NOMO-1 treated with DMSO at 0.1 percent for 48 hours (cell line): ENCODE data around the gene TOP2B.

Experiments
- DNase-seq: peaks from one replicate; lab custom pipeline; 2025; ENCODE audit not compliant: unreplicated experiment; lab: John Stamatoyannopoulos, UW

The TOP2B gene, protein sequence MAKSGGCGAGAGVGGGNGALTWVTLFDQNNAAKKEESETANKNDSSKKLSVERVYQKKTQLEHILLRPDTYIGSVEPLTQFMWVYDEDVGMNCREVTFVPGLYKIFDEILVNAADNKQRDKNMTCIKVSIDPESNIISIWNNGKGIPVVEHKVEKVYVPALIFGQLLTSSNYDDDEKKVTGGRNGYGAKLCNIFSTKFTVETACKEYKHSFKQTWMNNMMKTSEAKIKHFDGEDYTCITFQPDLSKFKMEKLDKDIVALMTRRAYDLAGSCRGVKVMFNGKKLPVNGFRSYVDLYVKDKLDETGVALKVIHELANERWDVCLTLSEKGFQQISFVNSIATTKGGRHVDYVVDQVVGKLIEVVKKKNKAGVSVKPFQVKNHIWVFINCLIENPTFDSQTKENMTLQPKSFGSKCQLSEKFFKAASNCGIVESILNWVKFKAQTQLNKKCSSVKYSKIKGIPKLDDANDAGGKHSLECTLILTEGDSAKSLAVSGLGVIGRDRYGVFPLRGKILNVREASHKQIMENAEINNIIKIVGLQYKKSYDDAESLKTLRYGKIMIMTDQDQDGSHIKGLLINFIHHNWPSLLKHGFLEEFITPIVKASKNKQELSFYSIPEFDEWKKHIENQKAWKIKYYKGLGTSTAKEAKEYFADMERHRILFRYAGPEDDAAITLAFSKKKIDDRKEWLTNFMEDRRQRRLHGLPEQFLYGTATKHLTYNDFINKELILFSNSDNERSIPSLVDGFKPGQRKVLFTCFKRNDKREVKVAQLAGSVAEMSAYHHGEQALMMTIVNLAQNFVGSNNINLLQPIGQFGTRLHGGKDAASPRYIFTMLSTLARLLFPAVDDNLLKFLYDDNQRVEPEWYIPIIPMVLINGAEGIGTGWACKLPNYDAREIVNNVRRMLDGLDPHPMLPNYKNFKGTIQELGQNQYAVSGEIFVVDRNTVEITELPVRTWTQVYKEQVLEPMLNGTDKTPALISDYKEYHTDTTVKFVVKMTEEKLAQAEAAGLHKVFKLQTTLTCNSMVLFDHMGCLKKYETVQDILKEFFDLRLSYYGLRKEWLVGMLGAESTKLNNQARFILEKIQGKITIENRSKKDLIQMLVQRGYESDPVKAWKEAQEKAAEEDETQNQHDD (N-terminal part only)

GRCh38 chr3:25664812-25665314 is at the start of gene TOP2B:
TSS of gene TOP2B (minus strand) at chr3:25664907. CDS start at chr3:25664297, 610 bp downstream.
- peak; percentile 95 for DNase-seq

DNA sequence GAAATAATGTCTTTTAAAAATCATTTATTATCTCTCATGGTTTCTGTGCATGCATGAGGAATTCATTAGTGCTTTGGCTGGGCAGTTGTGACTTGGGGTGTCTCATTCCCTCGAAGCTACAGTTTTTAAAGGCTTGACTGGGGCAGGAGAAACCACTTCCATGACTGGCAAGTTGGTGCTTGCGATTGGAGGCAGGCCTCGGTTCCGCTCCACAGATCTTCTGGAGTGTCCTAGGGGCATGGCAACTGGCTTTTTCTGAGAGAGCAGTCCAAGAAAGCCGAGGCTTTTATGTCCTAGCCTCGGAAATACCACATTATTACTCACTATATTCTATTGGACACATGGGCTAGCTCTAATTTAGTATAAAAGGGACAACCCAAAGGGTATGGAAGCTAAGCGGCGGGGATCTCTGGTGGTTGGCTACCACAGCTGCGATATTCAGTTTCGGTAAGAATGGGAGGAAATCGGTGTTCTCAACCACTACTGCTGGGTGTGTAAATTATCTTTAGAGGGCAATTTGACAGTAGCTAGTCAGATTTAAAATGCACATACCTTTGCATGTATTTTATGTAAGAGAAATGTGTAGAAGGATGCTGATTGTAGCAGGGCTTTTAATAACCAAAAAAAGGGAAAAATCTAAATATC is 48.8 kb upstream of the TOP2B start:
- DNase-seq = no peak

DNA sequence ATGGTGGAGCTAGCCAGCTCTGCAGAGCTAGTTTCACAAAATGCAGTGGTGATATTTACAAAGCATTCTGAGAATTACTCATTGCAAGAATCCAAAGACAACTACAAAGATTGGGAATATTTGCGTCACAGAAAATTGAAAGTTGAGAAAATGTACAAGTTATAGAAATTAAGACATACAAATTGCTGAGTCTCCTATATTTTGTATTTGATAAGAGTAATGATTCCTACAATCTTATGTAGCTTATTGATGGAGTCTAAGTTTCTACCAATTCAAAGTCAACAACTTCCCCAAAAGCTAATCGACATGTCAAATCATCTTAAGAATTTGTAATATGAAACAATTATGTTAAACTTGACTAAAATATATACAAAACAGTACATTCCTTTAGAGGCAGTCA is 46.4 kb upstream of the TOP2B start:
- no peak for DNase-seq

DNA sequence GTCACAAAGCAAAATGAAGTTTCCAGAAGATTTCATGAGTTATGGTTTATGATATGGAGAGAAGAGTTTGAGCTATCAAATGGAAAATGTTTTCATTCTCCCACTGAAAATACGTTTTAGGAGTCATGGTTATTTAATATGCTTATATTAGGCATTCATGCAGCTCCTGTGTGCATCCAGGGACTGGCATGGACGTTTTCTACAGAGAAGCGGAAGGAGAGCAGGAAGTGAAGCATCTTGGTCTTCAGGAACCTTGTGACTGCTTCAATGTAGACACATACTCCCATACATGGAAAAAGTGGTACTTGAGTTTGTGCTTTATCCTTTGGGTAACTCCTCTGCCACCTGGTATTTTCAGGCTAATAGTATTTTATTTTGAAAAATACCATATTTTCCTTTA is 43.3 kb upstream of the TOP2B start:
- no peak for DNase-seq

GRCh38 chr3:25707268-25707926 is 42.7 kb upstream of the TOP2B start:
- no peak for DNase-seq

DNA sequence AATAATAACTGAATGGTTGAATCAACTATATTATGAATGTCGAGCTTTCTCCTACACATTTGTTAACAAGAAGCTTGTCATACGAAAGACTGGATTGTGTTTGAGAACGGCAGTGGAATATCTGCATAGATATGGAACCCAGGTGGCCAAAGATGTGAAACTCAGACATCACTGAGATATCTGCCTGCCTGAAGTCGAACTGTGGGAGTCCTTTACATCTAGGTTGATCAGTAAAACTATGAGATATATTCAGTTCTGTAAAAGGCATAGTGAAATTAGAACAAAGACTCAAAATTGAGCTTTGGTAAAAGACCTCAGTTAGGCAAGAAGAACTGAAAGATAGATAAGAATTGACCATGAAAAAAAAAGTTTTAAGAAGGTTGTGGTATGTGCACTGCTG is 41.5 kb upstream of the TOP2B start:
- no peak for DNase-seq

DNA sequence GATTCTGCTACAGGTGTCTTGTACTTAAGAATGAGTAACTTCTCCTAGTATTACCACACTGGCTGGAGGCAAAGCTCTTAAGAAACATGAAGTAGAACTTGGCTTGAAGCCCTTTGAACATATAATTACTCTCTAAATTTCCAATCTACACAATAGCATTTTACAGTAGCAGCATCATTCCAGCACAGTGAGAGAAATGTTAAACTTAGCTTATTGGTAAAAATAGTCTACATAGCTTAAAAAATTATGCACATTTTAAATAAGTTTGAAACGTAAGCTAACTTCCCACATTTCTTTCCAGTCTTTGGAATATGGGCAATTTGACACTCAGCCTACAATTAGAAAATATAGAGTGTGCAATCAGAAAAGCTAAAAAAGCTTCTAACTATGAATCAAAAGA is 32.8 kb upstream of the TOP2B start:
- DNase-seq = peak; percentile 65

GRCh38 chr3:25695731-25696420 is 31.2 kb upstream of the TOP2B start:
- DNase-seq = peak; percentile 90

DNA sequence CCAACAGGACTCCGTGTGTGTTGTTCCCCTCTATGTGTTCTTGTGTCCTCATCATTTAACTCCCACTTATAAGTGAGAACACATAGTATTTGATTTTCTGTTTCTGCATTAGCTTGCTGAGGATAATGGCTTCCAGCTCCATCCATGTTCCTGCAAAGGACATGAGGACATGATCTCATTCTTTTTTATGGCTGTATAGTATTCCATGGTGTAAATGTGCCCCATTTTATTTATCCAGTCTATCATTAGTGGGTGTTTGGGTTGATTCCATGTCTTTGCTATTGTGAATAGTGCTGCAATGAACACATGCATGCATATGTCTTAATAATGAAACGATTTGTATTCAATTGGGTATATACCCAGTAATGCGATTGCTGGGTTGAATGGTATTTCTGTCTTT is 28.5 kb upstream of the TOP2B start:
- no peak for DNase-seq

GRCh38 chr3:25692341-25692740 is 27.6 kb upstream of the TOP2B start:
- DNase-seq = no peak

DNA sequence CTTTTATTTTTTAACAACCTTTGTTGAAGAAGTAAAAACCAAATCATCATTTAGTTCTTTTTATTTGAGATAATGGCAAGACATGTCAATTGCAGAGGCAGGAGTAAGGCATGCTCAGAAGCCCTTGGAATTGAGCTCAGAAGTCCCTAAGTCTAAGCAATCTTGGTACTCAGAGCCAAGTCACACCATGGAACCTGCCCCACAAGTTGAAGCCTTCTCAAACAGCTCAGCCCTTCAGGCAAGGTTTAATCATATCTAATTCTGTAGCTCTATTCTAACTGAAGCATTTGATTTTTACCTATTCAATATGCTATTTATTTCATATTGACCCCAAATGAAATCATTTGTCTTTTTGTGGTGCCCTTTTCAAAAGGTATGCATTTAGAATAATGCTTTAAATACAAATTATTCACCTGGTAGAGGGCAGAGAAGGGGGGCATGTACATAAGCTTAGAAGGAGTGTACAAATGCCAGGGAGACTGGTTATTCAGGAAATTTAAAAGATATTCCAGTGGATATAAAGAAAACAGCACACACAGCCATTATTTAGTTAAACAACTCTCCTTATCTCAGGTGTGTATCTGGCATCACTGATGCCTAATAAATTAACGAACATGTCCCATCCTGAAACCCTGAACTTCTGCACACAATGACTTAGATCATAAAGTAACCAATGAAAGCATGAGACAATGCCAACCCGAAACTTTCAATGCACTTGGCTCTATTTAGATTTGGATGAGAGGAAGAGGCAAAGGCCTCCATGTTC is 26.2 kb upstream of the TOP2B start:
- no peak for DNase-seq

GRCh38 chr3:25689226-25689625 is 24.5 kb upstream of the TOP2B start:
- DNase-seq = peak; percentile 21

GRCh38 chr3:25687742-25688141 is 23.0 kb upstream of the TOP2B start:
- no peak for DNase-seq

DNA sequence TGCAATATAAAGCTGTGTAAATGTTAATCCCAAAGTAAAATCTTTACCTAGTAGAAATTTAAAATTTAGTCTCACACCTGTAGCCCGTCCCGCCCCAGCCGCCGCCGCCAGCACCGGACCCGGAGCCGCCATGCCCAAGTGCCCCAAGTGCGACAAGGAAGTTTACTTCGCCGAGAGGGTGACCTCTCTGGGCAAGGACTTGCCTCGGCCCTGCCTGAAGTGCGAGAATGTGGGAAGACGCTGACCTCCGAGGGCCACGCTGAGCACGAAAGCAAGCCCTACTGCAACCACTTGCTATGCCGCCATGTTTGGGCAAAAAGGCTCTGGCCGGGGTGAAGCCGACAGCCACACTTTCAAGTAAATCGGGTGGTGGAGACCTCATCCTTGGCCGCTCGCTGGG is 22.1 kb upstream of the TOP2B start:
- no peak for DNase-seq

DNA sequence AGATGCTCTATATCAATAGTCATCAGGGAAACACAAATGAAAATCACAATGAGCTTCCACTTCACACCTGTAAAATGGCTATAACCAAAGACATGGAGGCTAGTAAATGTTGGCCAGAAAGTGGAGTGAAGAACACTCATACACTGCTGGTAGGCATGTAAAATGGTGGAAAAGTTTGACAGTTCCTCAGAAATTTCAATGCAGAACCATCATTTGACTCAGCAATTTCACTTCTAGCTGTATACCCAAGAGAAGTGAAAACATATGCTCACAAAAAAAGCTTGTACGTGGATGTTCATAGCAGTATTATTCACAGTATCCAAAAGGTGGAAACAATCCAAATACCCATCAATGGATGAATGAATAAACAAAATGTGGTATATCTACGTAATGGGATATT is 19.2 kb upstream of the TOP2B start:
- DNase-seq = peak; percentile 18

- no peak for DNase-seq
These were observed 18.7 kb upstream of the TOP2B start for GRCh38 chr3:25683410-25683809.

- DNase-seq = no peak
These were observed 15.1 kb upstream of the TOP2B start for GRCh38 chr3:25679642-25680302.

DNA sequence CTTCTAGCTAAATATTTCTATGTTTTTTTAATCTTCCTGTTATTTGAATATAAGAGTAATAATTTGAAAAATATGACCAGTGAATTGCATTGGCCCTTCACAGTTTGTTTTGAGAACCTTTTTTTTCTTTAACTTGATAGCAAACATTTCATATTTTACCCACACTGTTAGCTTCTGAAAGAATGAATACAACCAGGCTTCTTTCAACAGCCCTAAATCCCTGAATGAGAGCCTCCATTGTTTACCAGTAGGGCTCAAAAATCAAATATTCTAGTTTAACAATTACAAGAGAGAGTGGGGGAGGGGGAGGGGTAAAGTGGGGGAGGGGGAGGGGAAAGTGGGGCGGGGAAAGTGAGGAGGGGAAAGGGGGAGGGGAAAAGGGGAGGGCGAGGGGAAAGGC is 14.5 kb upstream of the TOP2B start:
- DNase-seq = no peak

DNA sequence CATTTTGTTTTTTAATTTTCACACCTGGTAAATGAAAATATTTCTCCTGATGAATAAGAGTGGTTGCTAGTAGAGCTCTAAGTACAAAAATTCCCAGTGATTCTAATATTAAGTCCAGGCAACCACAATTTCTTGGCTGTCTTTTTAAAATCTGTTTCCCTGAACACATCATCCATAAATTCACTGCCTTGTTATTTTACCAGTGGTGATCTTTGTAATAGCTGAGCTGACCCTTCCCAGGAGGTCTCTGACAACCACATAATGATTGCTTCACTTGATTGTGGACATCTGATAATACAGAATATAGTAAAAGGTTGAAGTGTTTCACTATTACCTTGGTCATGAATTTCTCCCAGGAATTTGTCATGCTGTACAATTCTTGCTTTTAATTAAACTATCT is 13.9 kb upstream of the TOP2B start:
- DNase-seq = no peak
